Measurements from ENCODE around the gene TMF1.

The TMF1 gene, protein sequence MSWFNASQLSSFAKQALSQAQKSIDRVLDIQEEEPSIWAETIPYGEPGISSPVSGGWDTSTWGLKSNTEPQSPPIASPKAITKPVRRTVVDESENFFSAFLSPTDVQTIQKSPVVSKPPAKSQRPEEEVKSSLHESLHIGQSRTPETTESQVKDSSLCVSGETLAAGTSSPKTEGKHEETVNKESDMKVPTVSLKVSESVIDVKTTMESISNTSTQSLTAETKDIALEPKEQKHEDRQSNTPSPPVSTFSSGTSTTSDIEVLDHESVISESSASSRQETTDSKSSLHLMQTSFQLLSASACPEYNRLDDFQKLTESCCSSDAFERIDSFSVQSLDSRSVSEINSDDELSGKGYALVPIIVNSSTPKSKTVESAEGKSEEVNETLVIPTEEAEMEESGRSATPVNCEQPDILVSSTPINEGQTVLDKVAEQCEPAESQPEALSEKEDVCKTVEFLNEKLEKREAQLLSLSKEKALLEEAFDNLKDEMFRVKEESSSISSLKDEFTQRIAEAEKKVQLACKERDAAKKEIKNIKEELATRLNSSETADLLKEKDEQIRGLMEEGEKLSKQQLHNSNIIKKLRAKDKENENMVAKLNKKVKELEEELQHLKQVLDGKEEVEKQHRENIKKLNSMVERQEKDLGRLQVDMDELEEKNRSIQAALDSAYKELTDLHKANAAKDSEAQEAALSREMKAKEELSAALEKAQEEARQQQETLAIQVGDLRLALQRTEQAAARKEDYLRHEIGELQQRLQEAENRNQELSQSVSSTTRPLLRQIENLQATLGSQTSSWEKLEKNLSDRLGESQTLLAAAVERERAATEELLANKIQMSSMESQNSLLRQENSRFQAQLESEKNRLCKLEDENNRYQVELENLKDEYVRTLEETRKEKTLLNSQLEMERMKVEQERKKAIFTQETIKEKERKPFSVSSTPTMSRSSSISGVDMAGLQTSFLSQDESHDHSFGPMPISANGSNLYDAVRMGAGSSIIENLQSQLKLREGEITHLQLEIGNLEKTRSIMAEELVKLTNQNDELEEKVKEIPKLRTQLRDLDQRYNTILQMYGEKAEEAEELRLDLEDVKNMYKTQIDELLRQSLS

DNA sequence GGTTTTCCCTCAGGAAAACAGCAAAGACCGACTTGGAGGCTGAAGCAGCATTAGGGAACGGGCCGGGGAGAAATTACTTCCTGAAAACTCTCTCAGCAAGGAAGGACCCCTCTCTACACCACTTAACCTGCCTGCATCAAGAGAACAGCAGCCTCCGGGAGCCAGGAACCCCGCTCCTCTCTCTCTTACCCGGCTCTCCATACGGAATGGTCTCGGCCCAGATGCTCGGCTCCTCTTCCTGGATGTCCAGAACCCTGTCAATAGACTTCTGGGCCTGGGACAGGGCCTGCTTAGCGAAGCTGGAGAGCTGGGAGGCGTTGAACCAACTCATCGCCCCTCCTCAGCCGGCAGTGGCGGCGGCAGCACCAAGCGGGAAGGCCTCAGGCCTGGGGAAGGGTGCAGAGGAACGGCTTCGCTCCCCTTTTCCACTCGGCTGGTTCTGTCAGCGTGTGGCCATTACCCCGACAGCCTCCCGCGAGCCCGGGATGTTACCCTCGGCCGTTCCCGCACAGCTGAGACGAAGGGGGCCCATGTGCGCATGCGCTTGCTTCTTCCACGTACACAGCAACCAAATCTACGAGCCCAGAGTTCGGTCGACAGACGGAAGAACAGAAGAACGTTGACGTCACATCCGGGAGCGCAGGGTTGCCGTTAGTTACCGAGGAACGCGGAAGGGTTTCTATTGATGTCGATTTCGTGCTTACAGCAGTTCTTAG lies at the start of gene TMF1:
Gene TMF1, minus strand, starts transcription at position 578 of the 716 bp plus-strand sequence. Its CDS starts 247 bp downstream, at position 331.
- peak; percentile 97 for DNase-seq (ENCODE audit: low read depth, low spot score)

DNA sequence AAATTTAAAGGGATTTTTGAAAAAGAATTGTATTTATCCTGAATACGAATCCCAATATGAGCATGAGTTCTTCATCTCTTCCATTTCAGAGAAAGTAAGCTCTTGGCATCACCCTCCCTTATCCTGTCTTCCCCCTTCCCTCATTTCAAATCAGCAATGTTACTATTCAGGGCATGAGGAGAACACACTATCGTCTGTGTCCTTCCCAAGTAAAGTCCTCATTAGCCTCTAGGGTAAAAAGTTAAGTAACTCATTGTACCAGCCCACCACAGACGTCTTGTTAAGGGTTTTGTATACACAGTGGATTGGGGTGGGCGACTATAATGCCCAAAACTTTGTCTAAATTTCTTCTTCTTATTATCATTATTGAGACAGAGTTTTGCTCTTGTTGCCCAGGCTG lies 47.4 kb upstream of the TMF1 start:
- DNase-seq (ENCODE audit: low read depth, low spot score): no peak

DNA sequence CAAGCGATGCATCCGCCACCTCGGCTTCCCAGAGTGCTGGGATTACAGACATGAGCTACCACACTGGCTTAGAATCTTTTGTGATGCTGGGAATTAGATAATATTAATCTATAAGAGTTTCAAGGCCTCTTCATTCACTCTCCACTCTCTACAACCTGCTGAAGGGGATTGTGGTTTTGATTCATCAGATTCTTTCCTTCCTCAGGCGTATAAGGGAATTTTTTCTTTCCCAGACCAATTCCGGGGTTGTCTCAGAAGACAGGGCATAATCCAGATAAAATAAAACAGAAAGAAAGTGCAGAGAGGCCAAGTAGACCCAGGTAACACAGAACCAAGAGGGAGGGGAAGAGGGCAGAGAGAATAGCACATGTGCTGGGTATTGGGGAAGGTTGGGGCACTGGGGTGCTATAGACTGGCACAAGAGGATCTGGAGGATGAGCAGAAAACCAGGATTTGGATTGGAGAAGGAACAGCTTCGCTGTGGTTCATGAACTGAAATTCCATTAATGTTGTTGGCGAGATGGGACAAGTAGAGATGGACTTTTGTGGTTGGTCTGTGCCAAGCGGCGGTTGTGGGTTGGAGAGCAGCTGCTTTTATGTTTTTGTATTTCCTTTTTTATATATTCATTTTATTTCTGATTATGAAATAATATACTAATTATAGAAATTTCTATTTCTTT lies 45.4 kb upstream of the TMF1 start:
- DNase-seq (ENCODE audit: low read depth, low spot score): no peak

DNA sequence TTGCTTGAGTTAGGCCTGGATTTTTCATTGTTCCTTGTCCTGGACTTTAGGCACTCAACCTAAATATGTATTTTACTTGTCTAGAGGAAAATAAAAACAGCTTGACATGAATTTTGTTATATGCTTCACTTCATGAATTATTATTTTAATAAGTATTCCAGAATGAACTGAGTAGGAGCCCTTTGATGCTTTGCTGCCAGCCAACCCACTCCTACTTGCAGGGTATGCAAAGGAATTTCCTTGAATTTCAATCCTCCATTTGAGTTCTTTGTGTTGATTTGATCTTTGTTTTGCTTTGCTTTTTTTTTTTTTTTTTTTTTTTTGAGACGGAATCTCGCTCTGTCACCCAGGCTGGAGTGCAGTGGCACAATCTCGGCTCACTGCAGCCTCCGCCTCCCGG lies 44.2 kb upstream of the TMF1 start:
- DNase-seq (ENCODE audit: low read depth, low spot score): no peak

DNA sequence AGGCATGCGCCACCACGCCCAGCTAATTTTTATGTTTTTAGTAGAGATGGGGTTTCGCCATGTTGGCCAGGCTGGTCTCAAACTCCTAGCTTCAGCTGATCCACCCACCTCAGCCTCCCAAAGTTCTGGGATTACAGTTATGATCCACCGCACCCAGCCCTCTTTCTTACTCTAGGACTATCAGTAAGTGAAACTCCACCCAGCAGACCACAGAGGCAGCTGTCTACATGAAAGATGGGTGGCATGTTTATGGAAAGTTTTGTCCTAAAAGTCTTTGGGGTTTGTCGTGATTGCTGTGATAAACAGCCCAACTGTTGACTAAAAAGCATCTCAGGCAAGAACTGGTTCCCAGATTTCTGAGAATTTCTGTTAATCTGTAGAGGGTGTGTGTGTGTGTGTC lies 43.5 kb upstream of the TMF1 start:
- no peak for DNase-seq (ENCODE audit: low read depth, low spot score)

DNA sequence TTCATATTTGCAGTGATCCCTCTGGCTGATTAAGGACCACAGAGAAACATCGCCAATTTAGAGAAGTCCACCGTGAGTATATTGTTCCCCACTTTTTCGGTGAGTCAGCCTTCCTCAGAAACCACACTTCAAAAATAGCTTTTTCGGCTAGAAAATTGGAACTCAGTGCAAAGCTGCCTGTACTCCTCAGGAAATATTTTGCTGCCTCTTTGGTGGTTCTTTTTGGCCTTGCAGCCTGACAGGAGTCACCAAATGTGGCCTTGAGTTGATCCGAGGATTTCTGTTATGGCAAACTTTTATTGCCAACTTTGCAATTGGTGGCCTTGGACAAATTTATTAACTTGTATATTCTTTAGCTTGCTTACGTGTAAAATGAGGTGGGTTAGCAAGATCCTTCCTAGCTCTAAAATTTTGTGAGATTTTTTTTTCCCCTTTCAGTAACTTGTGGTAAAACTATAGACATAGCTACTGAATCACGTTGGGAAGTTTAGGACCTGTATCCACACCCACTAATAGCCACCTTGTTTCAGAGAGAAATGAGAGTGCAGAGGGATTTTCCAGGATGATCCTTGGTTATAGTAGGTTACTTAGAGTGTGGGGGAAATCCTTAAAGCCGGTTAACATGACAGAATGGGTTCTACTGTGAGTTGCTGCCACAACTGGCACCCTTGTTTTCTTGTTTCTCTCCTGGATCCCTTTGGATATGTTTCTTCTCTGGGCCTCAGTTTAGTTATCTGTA lies 42.5 kb upstream of the TMF1 start:
- no peak for DNase-seq (ENCODE audit: low read depth, low spot score)

DNA sequence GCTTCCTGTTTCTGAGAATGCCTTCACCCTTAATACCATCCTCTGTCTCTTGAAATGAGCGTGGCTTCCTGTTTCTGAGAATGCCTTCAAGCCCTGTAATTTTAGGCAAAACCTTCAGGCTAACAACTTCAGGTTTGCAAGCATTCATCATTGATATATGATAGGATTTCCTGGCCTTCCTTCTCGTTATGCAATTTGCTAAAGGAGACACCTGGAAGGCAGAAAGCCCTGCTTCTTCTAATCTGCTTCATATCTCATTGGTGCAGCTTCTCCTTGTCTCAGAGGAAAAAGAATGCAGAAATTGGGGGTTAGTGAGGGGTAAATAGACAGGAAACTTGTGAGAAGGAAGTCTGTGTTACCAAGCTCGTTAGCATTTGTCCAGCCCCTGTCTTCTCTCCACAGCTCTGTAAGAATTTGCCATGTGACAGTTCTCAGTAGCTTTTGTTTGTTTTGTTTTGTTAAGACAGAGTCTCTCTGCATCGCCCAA lies 39.9 kb upstream of the TMF1 start:
- no peak for DNase-seq (ENCODE audit: low read depth, low spot score)

DNA sequence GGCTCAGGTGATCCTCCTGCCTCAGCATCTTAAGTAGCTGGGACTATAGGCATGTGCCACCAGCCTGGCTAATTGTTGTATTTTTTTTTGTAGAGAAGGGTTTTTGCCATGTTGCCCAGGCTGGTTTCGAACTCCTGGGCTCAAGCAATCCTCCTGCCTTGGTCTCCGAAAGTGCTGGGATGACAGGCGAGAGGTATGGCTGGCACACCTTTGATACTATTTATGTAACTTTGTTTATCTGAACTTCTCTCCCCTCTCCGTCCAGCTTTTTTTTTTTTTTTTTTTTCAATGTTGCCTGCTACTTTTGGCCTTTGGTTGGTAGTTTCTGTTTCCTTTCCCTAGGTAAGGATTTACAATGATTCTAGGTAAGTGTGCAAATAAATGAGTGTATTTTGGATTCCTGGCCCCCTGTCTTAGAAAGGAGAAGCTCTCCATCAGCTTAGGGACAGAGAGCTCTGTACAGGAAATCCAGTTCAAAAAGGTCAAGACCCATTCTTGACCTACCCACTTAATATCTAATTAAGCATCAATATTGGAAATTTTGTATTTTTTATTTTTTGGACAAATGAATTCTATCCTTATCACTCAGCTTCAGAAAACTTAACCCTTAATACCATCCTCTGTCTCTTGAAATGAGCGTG lies 39.4 kb upstream of the TMF1 start:
- DNase-seq (ENCODE audit: low read depth, low spot score): no peak

DNA sequence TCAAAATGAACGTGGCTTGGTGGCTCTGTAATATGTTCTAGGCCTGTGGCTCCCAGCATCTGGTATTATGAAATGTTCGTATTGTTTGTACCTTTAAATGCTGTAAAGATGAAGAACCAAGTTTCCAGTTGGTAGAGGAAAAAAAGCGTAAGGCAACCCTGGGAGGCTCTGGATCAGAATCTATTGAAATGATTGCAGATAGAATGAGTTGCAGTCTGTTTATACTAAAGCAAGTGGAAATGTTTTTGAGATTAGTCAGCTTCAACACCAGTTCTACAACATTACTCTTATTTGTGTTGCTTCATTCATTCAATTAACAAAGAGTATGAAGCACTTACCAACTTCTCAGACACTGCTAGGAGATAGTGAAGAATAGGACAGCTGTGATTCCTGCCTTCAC lies 37.9 kb upstream of the TMF1 start:
- no peak for DNase-seq (ENCODE audit: low read depth, low spot score)

DNA sequence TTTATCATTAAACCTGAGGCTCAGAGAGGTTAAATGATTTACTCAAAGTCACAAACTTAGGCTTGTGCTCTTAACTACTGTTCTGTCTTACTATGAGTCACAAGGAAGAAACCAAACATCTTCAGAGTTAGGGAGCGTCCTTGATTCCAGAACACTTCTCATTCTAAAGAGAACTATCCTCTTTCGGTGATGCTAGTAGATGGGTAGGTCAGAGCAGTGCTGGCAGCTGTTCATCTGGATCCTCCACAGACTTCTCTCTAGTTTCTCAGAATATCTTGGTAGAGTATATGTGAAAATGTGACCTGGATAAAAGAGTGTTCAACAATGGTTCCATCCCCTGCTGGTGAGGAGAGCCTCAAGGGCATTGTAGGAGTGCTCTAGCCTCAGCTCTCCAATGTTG lies 35.9 kb upstream of the TMF1 start:
- no peak for DNase-seq (ENCODE audit: low read depth, low spot score)

DNA sequence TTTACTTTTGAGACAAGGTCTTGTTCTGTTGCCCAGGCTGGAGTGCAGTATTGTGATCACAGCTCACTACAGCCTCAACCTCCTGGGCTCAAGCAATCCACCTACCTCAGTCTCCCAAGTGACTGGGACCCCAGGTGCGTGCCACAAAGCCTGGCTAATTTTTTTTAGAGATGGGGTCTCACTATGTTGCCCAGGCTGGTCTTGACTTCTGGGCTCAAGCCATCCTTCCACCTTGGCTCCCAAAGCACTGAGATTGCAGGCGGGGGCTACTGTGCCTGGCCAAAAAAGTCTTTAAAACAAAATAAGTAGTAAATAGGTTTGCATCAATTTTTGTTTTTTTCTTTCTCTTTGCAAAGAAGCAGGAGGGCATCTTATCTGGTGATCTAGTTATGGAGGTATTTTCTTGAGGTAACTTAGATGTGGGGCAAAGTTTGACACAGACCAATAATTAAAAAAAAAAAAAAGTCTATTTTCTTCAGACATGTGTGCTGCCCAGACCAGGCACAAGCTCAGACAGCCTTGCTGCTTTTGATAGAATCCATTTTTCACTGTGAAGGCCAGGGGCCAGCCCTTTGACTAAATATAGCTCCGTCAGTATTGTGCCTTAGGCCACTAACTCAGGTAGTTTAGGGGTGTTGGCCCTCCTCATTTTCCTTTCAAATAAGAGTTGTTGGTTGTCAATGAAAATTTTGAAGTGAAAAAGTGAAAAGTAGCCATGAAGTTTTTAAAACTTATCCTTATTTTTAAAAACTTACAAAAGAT lies 35.1 kb upstream of the TMF1 start:
- DNase-seq (ENCODE audit: low read depth, low spot score): no peak

DNA sequence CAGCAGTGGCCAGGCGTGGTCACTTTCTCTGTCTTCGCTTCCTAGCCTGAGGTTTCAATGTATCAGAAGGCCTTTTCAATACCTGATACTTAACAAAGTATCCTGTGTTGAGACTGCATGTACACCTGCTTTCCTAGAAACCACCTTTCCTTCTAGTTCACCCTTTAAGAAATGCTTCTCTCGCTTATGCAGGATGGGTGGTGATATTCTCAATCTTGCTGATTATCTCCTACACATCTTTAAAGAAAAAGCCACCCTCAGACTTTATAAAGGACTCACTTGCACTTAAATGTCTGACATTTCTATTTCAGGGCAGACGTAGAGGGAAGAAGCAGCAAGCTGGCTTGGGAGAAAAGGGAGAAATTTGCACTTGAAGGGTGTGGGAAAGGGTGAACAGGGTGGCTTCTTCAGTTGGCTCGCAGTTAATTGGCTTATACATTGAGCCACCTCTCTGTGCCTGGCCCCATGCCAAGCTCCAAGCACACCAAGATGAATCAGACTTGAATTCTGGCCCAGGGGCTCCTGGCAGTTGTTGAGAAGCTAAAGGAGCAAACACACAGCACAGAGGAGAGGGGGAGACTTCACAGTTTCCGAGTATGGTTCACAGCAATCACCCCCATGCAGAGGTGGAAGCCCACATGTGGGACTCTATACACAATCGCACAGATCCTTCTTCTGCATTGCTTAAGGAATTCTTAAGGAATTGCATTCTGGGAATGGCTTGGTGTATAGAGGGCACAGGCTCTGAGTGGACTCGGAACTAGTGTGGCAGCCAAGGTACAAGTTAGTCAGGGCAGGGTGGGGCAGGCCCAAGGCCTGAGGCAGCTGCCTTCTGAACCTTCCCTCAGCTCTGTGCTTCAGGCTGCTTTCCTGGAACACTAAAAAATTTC lies 33.9 kb upstream of the TMF1 start:
- DNase-seq (ENCODE audit: low read depth, low spot score): peak; percentile 54

DNA sequence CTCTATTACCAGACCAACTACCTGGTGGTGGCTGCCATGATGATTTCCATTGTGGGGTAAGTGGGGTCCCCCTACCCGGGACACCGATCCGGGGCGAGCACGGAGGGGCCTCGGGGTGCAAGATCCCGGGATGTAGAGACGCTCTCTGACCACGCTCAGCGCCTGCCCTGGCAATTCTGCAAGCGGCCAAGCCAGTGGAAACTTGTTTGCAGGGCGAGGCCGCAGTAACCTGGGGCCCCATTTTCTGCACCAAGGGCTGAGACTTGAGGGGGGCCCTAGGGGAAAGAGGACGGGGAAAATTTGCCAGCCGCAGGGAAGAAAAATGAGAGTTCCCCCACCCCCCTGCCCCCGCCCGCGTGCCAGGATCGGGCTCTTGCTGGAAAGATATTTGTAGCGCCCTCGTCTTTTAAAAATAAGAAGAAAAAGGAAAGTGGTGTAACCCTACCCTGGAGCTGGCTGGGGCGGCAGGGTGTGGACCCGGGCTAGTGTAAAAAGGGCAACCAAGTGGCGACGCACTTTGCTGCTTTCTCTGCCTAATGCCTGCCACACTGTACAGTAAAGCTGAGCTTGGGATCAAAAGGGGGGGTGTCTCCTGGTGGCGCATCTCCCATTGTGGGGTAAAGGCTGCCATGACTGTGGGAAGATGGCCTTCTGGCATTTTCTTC lies 33.2 kb upstream of the TMF1 start:
- DNase-seq (ENCODE audit: low read depth, low spot score): no peak

DNA sequence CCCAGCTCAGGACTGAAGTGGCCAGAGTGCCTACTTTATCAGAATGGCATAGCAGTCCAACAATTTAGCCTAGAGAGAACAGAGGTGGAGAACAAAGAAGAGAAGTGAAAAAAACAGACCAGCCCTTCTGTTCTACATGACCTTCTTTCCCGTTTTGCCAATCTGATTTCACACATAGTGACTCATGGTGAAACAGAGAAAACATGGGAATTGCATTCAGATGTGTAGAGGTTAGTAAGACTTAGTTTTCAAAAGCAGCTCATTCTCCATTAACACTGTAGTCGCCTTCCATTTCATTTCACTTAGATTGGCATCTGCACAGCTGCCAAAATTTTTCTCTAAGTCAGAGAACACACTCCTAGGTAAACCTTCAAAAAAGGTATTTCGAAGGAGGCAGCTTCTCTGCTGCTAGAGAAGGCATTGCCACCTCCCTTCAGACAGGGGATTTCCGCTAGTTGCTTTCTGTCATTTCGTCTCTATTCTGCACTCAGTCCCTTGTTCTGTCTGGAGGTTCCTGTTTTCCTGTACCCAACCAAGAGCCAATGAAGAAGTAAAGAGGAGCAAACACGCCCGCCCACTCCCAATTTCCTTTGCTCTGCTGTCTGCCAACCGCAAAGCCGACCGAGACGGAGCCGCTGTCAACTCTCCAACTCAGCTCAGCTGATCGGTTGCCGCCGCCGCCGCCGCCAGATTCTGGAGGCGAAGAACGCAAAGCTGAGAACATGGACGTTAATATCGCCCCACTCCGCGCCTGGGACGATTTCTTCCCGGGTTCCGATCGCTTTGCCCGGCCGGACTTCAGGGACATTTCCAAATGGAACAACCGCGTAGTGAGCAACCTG lies 32.4 kb upstream of the TMF1 start, which contains the start of gene ARL6IP5:
Gene ARL6IP5, plus strand, starts transcription at position 612 of the 842 bp plus-strand sequence. Its CDS starts 111 bp downstream, at position 723.
- peak; percentile 69 for DNase-seq (ENCODE audit: low read depth, low spot score)

DNA sequence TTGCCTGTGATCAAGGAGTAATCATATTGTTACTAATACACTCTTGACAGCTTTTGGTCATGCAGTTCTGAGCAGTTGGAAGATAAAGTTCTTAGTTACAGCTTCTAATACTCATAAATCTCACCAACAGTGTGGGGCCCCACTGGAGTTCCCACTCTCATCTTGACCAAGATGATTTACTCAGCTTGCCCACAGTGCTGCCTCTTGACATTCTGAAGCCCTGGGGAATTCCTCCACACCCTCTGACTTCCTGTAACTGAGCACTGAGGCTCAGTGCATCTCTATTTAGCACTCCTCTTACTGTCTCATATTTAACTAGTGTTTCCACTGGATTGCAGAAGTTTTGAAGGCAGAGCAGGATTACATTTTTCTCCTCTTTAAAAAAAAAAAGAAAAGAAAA lies 30.7 kb upstream of the TMF1 start:
- DNase-seq (ENCODE audit: low read depth, low spot score): peak; percentile 31

DNA sequence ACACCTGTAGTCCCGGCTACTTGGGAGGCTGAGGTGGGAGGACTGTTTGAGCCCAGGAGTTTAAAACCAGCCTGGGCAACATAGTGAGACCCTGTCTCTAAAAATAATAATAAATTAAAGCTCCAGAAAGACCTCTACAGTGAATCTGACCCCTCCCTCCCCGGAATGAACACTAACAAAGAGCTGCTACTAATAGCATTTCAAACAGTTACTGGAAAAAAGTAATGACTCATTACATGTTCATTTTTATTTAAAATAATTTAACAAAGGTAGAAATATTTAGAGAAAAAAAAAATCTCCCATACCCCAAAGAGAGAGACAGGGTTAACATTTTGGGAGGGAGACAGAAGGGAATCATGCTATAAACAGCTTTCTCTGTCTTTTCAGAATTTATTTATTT lies 30.2 kb upstream of the TMF1 start:
- no peak for DNase-seq (ENCODE audit: low read depth, low spot score)

Measured in activated naive CD8-positive, alpha-beta T cell treated with anti-CD3 and anti-CD28 coated beads, Interleukin-2, amount 50 U/mL, for 16 hours (primary cell).